Large intestine (tissue), 3 donors: ENCODE results near the gene USP46. TPM values are rescaled to one million over a fixed set of nuclear protein-coding genes. Genes with fewer than 3 reads are reported as not detected.

Experiments
- DNase-seq, 2 donors: peaks; one replicate each; pipeline versions ENCODE4 v3.0.0 to v3.0.0-alpha.2; 2013
- H3K27ac ChIP-seq: one replicate; pipeline ENCODE4 v1.5.1; 2013; ENCODE audit warnings: low read length
- H3K27me3 ChIP-seq: 2 replicates; pipeline ENCODE4 v1.6.1; 2013; ENCODE audit warnings: low read length; ENCODE audit not compliant: control insufficient read depth, insufficient read depth
- H3K36me3 ChIP-seq: 2 replicates; pipeline ENCODE4 v1.6.1; 2013; ENCODE audit warnings: low read length; ENCODE audit not compliant: control insufficient read depth, insufficient read depth
- H3K4me1 ChIP-seq: one replicate; pipeline ENCODE4 v1.6.1; 2013; ENCODE audit warnings: low read length; ENCODE audit not compliant: control insufficient read depth, insufficient read depth
- H3K4me3 ChIP-seq: one replicate; pipeline ENCODE4 v1.5.1; 2013; ENCODE audit warnings: low read length
- H3K9me3 ChIP-seq: one replicate; pipeline ENCODE4 v1.6.1; 2013; ENCODE audit warnings: mild to moderate bottlenecking, low read depth, low read length, moderate library complexity; ENCODE audit not compliant: control insufficient read depth
- WGBS: methylation state at CpG from one replicate; pipeline ENCODE4 v1.1.5; 2013; ENCODE audit warnings: low lambda C conversion rate; ENCODE audit not compliant: insufficient coverage; 5-methylcytosine and 5-hydroxymethylcytosine counted together
- polyA plus RNA-seq: library from polyadenylated mRNA; unstranded; fragments of 120-200 nt; gene quantifications from one replicate; pipeline ENCODE4 v1.2.1, GENCODE V29; 2013

USP46 gene
- polyA plus RNA-seq, 1 donor = 14.4 TPM

DNA sequence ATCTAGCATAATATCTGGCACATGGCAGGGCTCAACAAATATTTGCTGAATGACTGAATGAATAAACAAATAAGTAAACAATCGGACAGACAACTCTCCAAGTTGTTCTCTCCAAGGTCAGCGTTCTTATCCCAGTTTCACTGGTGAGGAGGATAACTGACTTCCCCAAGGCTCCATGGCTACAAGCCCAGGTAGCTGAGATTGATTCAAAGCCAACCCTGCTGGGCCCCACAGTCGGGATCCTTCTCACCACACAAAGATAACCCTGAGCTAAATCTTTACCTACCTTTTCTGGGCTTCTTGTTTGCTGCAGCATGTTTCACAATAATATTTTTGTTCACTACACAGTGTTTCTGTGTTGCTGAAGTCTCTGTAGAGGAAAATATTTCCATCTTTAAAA, 54.9 kb downstream of the USP46 start:
- no peak for DNase-seq
- no CpG with 5 or more reads among the region's 3 CpGs for WGBS
- no peaks in the 10 kb centered on the region for H3K9me3 ChIP-seq
- peaks cover 56% of the 10 kb centered on the region for H3K36me3 ChIP-seq
- H3K4me1 ChIP-seq = no peaks in the 10 kb centered on the region
- H3K27me3 ChIP-seq = no peaks in the 10 kb centered on the region
- no peak overlapping the region for H3K27ac ChIP-seq
- no peak overlapping the region for H3K4me3 ChIP-seq

DNA sequence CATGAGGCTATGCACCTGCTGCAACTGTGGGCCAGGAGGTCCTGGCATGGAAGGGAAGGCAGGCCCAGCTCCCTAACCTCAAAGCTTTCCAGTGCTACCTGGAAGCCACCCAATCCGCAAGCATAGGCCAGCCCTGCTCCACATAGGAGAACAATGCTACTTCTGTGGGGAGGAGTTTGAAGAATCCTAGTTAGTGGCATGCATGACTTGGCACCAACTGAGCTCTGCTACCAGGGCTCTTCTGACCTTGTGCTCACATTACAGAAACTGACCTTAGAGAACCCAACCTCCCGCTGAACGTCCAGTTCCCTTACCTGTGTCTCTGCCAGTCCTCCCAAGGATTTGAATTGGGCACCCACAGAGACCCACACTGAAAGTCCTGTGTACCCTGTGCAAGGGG, 58.8 kb downstream of the USP46 start:
- no CpG with 5 or more reads among the region's 3 CpGs for WGBS
- no peaks in the 10 kb centered on the region for H3K27me3 ChIP-seq
- H3K36me3 ChIP-seq = peaks cover 48% of the 10 kb centered on the region
- H3K27ac ChIP-seq = no peak overlapping the region
- DNase-seq = no peak
- no peaks in the 10 kb centered on the region for H3K9me3 ChIP-seq
- no peaks in the 10 kb centered on the region for H3K4me1 ChIP-seq
- no peak overlapping the region for H3K4me3 ChIP-seq

DNA sequence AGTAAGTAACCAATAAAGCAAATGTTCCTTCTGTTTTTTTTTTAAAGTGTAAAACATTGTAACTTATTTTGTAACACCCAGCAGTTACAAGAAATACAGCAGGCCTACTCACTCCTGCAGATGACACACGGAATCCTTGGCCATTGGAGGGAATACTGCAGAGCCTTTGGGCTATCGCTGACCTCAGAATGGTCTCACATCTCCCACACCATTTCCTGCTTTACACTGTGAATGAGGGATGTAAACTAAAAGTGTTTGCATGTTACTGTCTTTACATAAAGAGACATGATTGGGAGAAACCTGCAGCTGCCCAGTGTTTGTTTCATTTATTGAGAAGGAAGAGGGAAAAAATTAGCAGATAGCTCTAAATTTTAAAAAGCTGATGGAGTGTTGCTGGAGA, 64.1 kb downstream of the USP46 start:
- no peak overlapping the region for H3K27ac ChIP-seq
- H3K36me3 ChIP-seq = peaks cover 33% of the 10 kb centered on the region
- no CpG with 5 or more reads among the region's 2 CpGs for WGBS
- no peaks in the 10 kb centered on the region for H3K4me1 ChIP-seq
- H3K9me3 ChIP-seq = no peaks in the 10 kb centered on the region
- no peaks in the 10 kb centered on the region for H3K27me3 ChIP-seq
- no peak overlapping the region for H3K4me3 ChIP-seq
- DNase-seq = no peak

DNA sequence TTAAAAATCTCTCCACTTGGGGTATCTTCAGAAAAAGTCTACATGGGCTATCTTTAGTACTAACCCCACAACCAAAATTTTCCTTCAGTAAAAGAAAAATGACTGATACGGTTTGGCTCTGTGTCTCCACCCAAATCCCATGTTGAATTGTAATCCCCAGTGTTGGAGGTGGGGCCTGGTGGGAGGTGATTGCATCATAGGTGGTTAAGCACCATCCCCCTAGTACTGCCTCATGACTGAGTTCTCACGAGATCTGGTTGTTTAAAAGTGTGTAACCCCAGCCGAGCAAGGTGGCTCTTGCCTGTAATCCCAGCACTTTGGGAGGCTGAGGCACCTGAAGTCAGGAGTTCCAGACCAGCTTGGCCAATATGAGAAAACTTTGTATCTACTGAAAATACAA, 66.8 kb downstream of the USP46 start:
- H3K27me3 ChIP-seq = no peaks in the 10 kb centered on the region
- DNase-seq = no peak
- H3K27ac ChIP-seq = no peak overlapping the region
- no CpG with 5 or more reads among the region's 3 CpGs for WGBS
- H3K4me3 ChIP-seq = no peak overlapping the region
- H3K36me3 ChIP-seq = peaks cover 19% of the 10 kb centered on the region
- H3K9me3 ChIP-seq = no peaks in the 10 kb centered on the region
- no peaks in the 10 kb centered on the region for H3K4me1 ChIP-seq

DNA sequence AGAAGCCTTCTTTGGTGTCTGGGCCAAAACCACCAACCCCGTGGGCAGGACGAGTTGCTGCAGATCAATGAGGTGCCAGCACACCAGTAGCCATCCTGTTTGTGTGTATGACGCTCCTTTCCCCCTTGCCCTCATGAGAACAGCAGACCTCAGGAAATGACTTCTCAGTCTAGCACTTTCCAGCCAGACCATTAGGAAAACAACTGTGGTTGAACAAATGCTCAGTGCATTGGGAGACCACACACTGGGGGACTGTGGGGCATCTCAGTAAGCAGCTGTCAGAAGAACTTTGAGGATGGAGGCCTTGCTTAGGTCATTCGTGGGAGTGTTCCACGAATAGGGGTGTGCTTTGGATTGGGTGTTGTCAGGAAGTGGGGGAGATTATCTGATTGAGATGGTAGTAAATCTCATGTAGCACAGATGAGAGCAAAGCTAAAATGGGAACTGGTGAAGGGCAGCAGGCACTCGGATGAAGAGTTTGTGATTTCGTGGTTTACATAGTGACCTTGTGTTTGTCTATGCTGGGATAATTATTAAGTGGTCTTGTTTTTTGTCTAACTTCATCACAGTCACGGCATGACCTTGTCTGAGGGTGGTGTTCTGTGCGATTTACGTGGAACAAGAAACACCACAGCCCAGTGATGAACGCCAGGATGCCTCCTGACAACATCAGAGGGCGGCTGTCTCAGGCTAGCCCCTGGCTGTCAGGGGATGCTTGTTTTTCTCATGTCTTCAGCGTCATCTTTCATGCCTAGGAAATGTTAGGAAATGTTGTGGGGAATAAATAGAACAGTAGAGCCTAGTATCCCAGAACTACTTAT, 70.1 kb downstream of the USP46 start:
- no peak for DNase-seq
- no CpG with 5 or more reads among the region's 13 CpGs for WGBS
- peaks cover 5% of the 10 kb centered on the region for H3K36me3 ChIP-seq

DNA sequence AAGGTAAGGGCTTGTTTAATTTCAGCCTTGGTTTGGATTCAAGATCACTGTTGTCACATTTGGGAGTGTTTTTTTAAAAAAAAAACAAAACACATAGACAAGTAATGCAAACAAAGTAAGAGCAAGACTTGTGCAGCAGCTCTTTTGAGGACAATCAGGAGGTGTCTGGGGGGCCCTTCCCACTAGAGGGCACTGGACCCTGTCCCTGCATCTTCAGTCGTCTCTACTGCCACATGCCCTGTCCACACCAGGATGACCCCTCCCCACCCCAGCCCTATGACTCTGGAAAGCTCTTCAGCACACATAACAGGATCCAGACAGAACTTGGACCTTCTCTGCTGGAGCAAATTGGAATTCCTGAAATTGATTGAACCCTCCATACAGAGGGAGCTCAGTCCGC, 71.0 kb downstream of the USP46 start:
- H3K4me1 ChIP-seq = no peaks in the 10 kb centered on the region
- no CpG with 5 or more reads among the region's 2 CpGs for WGBS
- H3K4me3 ChIP-seq = no peak overlapping the region
- no peaks in the 10 kb centered on the region for H3K9me3 ChIP-seq
- DNase-seq = peak in 1 of 2 donors; percentile 6
- H3K27ac ChIP-seq = no peak overlapping the region
- H3K27me3 ChIP-seq = no peaks in the 10 kb centered on the region
- peaks cover under 1% of the 10 kb centered on the region for H3K36me3 ChIP-seq

More for the DNA sequence above, 70.1 kb downstream of the USP46 start:
- Histone ChIP-seq H3K27ac (no peak overlapping the region), H3K4me3 (no peak overlapping the region), H3K9me3 (no peaks in the 10 kb centered on the region), H3K4me1 (no peaks in the 10 kb centered on the region), H3K27me3 (no peaks in the 10 kb centered on the region)

DNA sequence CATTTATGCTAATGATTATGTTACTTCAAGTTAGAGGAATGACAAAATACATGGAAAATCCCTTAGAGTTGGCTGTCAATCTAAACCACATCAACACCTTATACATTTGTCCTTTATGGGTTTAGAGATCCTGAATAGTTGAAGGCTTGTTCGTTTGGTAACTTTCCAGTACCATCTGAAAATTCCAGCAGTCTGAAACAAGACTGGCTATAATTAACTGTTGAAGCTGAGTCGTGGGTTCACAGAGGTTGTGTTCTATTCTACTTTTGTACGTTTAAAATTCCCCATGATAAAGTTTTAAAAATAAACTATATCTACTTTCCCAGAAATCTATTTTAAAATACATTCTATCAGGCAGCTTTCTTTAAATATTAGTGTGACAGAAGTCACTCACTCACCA, 73.0 kb downstream of the USP46 start:
- Histone ChIP-seq H3K27ac (no peak overlapping the region), H3K36me3 (no peaks in the 10 kb centered on the region), H3K4me1 (no peaks in the 10 kb centered on the region), H3K27me3 (no peaks in the 10 kb centered on the region), H3K4me3 (no peak overlapping the region), H3K9me3 (no peaks in the 10 kb centered on the region)
- no peak for DNase-seq
- 83% methylated on average over 2 of the region's 3 CpGs for WGBS

DNA sequence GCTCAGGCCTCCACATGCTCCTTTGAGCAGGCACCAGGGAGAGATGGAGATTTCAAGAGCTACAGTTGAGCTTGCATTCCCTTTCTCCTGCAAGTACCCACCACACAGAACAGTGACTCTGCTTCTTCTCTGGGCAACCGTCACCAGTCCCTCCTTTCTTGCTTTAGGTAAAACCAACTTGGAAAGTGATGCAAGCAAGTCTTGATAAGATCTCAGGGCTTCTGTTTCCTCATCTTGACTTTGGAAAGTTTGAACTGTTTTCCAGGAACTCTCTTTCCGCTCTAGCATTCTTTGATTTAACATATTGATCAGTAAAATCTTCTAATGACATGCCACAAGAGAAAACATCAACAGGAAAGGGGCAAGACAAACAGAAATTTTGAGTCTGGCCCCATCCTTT, 73.7 kb downstream of the USP46 start:
- no peaks in the 10 kb centered on the region for H3K27me3 ChIP-seq
- no peak for DNase-seq
- H3K4me3 ChIP-seq = no peak overlapping the region
- no peak overlapping the region for H3K27ac ChIP-seq
- no peaks in the 10 kb centered on the region for H3K9me3 ChIP-seq
- no peaks in the 10 kb centered on the region for H3K4me1 ChIP-seq
- WGBS = 93% methylated on average over 2 of the region's 2 CpGs
- H3K36me3 ChIP-seq = no peaks in the 10 kb centered on the region

DNA sequence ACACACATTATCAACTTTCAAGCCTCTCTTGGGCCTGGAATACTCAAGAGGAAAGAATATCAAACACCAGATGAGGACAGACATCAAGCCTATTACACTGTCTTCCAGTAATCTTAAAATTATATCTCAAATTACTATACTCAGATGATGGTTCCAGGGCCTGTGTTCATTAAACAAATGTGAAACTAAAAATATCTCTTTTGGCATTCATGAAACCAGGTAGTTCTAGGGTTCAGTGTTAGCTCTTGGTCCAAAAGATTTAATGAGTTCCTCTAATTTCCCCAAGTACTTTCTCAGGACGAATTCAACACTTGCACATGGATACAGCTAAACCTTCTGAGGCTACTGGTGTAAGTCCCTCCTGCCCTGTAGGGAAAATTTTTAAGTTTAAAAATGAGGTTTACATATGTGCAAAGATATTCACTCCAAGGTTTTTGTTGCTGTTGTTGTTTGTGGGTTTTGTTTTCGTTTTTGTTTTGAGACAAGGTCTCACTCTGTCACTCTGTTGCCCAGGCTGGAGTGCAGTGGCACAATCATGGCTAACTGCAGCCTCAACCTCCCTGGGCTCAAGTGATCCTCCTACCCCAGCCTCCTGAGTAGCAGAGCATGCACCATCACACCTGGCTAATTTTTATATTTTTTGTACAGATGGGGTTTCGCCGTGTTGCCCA, 79.4 kb downstream of the USP46 start:
- DNase-seq = no peak
- Histone ChIP-seq H3K27ac (no peak overlapping the region), H3K36me3 (no peaks in the 10 kb centered on the region), H3K4me1 (no peaks in the 10 kb centered on the region), H3K9me3 (no peaks in the 10 kb centered on the region), H3K4me3 (no peak overlapping the region), H3K27me3 (no peaks in the 10 kb centered on the region)
- no CpG with 5 or more reads among the region's 4 CpGs for WGBS

DNA sequence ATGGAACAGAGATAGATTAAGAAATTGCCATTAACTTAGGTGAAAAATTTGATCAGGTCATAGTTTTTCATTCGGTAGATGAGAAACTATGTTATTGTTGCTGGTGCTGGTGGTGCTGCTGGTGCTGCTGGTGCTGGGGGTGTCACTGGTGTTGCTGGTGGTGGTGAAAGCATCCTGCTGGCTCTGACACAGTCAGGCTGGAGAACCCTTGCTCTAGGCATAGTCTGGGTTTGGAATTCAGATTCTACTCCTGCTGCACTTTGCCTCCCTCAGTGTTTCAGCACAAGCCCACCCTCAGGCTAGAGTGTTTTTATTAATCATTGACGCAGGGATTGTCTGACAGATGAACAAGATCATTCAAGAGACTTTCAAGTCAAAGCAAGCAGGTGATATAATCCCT, 80.2 kb downstream of the USP46 start:
- no CpG with 5 or more reads among the region's 2 CpGs for WGBS
- no peak for DNase-seq
- Histone ChIP-seq H3K4me1 (no peaks in the 10 kb centered on the region), H3K4me3 (no peak overlapping the region), H3K36me3 (no peaks in the 10 kb centered on the region), H3K9me3 (no peaks in the 10 kb centered on the region), H3K27me3 (no peaks in the 10 kb centered on the region), H3K27ac (no peak overlapping the region)

DNA sequence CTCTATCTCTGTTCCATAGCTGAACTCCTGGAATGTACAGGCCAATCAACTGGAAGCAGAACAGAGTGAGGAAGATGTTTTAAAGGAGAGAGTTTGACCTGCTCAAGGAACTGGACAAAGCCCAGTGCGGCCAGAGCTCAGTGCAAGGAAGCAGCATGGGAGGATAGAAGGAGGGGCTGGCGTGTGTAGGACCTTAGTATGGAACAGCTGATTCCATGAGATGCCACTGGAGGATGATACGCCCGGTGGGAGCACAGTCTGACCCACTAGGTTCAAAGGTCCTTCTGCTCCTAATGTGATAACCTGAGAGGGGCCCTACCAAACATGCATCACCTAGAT, 81.5 kb downstream of the USP46 start:
- H3K4me1 ChIP-seq = no peaks in the 10 kb centered on the region
- H3K4me3 ChIP-seq = no peak overlapping the region
- H3K27me3 ChIP-seq = no peaks in the 10 kb centered on the region
- DNase-seq = no peak
- H3K36me3 ChIP-seq = no peaks in the 10 kb centered on the region
- WGBS = 80% methylated on average over 1 of the region's 4 CpGs
- H3K9me3 ChIP-seq = no peaks in the 10 kb centered on the region
- H3K27ac ChIP-seq = no peak overlapping the region
